IPS-18a (cell line): ENCODE results near the gene HOXB8.

ENCODE experiments used
- H3K27ac ChIP-seq: one replicate; pipeline ENCODE4 v1.5.1; 2013; ENCODE audit warnings: low read length
- H3K27me3 ChIP-seq: one replicate; pipeline ENCODE4 v1.6.1; 2013; ENCODE audit warnings: mild to moderate bottlenecking, low read length; ENCODE audit not compliant: control insufficient read depth, insufficient read depth
- H3K36me3 ChIP-seq: one replicate; pipeline ENCODE4 v1.6.1; 2013; ENCODE audit warnings: low read depth, low read length; ENCODE audit not compliant: control insufficient read depth
- H3K4me1 ChIP-seq: one replicate; pipeline ENCODE4 v1.6.1; 2013; ENCODE audit warnings: low read depth, low read length; ENCODE audit not compliant: control insufficient read depth
- H3K4me3 ChIP-seq: one replicate; pipeline ENCODE4 v1.5.1; 2013; ENCODE audit warnings: low read length
- H3K9ac ChIP-seq: one replicate; pipeline ENCODE4 v1.6.1; 2013; ENCODE audit warnings: mild to moderate bottlenecking, low read length, moderate library complexity
- H3K9me3 ChIP-seq: one replicate; pipeline ENCODE4 v1.6.1; 2013; ENCODE audit warnings: low read depth, low read length; ENCODE audit not compliant: control insufficient read depth

Gene HOXB8

GRCh38 chr17:48588074-48588415 is 27.0 kb downstream of the HOXB8 start:
- H3K9me3 ChIP-seq = no peaks in the 10 kb centered on the region
- no peak overlapping the region for H3K27ac ChIP-seq
- H3K4me1 ChIP-seq = no peaks in the 10 kb centered on the region
- H3K36me3 ChIP-seq = no peaks in the 10 kb centered on the region
- H3K27me3 ChIP-seq = peaks cover 100% of the 10 kb centered on the region
- no peak overlapping the region for H3K4me3 ChIP-seq
- H3K9ac ChIP-seq = no peak overlapping the region

GRCh38 chr17:48587276-48588073 is 27.6 kb downstream of the HOXB8 start:
- no peaks in the 10 kb centered on the region for H3K9me3 ChIP-seq
- no peak overlapping the region for H3K27ac ChIP-seq
- no peak overlapping the region for H3K9ac ChIP-seq
- no peaks in the 10 kb centered on the region for H3K36me3 ChIP-seq
- no peaks in the 10 kb centered on the region for H3K4me1 ChIP-seq
- H3K27me3 ChIP-seq = peaks cover 100% of the 10 kb centered on the region
- H3K4me3 ChIP-seq = no peak overlapping the region

- no peaks in the 10 kb centered on the region for H3K4me1 ChIP-seq
- H3K9me3 ChIP-seq = no peaks in the 10 kb centered on the region
- no peaks in the 10 kb centered on the region for H3K36me3 ChIP-seq
- H3K9ac ChIP-seq = no peak overlapping the region
- H3K27me3 ChIP-seq = peaks cover 100% of the 10 kb centered on the region
- no peak overlapping the region for H3K27ac ChIP-seq
- no peak overlapping the region for H3K4me3 ChIP-seq
Observed at GRCh38 chr17:48586355-48587258, 28.5 kb downstream of the HOXB8 start.

GRCh38 chr17:48584223-48584741 is 30.8 kb downstream of the HOXB8 start:
- Histone ChIP-seq H3K27me3 (peaks cover 100% of the 10 kb centered on the region), H3K4me3 (no peak overlapping the region), H3K9ac (no peak overlapping the region), H3K9me3 (no peaks in the 10 kb centered on the region), H3K36me3 (no peaks in the 10 kb centered on the region), H3K4me1 (no peaks in the 10 kb centered on the region), H3K27ac (no peak overlapping the region)

GRCh38 chr17:48583708-48584222 is 31.3 kb downstream of the HOXB8 start:
- Histone ChIP-seq H3K27ac (no peak overlapping the region), H3K9me3 (no peaks in the 10 kb centered on the region), H3K4me1 (no peaks in the 10 kb centered on the region), H3K9ac (no peak overlapping the region), H3K27me3 (peaks cover 100% of the 10 kb centered on the region), H3K4me3 (no peak overlapping the region), H3K36me3 (no peaks in the 10 kb centered on the region)

GRCh38 chr17:48582750-48583069 is 32.4 kb downstream of the HOXB8 start:
- no peaks in the 10 kb centered on the region for H3K9me3 ChIP-seq
- peaks cover 100% of the 10 kb centered on the region for H3K27me3 ChIP-seq
- no peak overlapping the region for H3K4me3 ChIP-seq
- no peaks in the 10 kb centered on the region for H3K36me3 ChIP-seq
- no peak overlapping the region for H3K9ac ChIP-seq
- H3K4me1 ChIP-seq = no peaks in the 10 kb centered on the region
- no peak overlapping the region for H3K27ac ChIP-seq

- Histone ChIP-seq H3K4me1 (no peaks in the 10 kb centered on the region), H3K36me3 (no peaks in the 10 kb centered on the region), H3K9me3 (no peaks in the 10 kb centered on the region), H3K9ac (no peak overlapping the region), H3K27ac (no peak overlapping the region), H3K27me3 (peaks cover 100% of the 10 kb centered on the region), H3K4me3 (no peak overlapping the region)
Observed at GRCh38 chr17:48579760-48580554, 35.1 kb downstream of the HOXB8 start.

GRCh38 chr17:48579471-48579759 is 35.7 kb downstream of the HOXB8 start:
- Histone ChIP-seq H3K9ac (no peak overlapping the region), H3K4me1 (no peaks in the 10 kb centered on the region), H3K27me3 (peaks cover 100% of the 10 kb centered on the region), H3K9me3 (no peaks in the 10 kb centered on the region), H3K36me3 (no peaks in the 10 kb centered on the region), H3K27ac (no peak overlapping the region), H3K4me3 (no peak overlapping the region)

GRCh38 chr17:48578616-48579470 is 36.2 kb downstream of the HOXB8 start:
- Histone ChIP-seq H3K36me3 (no peaks in the 10 kb centered on the region), H3K9me3 (no peaks in the 10 kb centered on the region), H3K4me1 (no peaks in the 10 kb centered on the region), H3K27ac (no peak overlapping the region), H3K4me3 (no peak overlapping the region), H3K27me3 (peaks cover 100% of the 10 kb centered on the region), H3K9ac (no peak overlapping the region)

- Histone ChIP-seq H3K4me3 (peak within 1 kb of the TSS; percentile 30), H3K27me3 (peaks cover 100% of the 10 kb centered on the region)
Observed at GRCh38 chr17:48577946-48578615, 37.0 kb downstream of the HOXB8 start, which contains the start of gene HOXB4. Gene HOXB4 (minus strand): TSS chr17:48578350. CDS start chr17:48578319, 31 bp downstream.

More at GRCh38 chr17:48577946-48578615, 37.0 kb downstream of the HOXB8 start, which contains the start of gene HOXB4:
- H3K27ac ChIP-seq = no peak within 1 kb of the TSS
- H3K4me1 ChIP-seq = no peaks in the 10 kb centered on the region
- H3K9ac ChIP-seq = no peak within 1 kb of the TSS
- no peaks in the 10 kb centered on the region for H3K9me3 ChIP-seq
- H3K36me3 ChIP-seq = no peaks in the 10 kb centered on the region
